SH-SY5Y (cell line): ENCODE results near the gene OSCP1.

Experiments
- GATA2 ChIP-seq: IDR thresholded peaks from 2 replicates; pipeline ENCODE4 v1.6.1; 2011; ENCODE audit warnings: mild to moderate bottlenecking, low read depth, low read length
- GATA3 ChIP-seq: IDR thresholded peaks from 2 replicates; pipeline ENCODE4 v1.6.1; 2011; ENCODE audit warnings: low read depth, mild to moderate bottlenecking, low read length, moderate library complexity

OSCP1 gene

GRCh38 chr1:36391271-36391670, 59.0 kb downstream of the OSCP1 start:
- TF ChIP-seq GATA3 = no peak
- TF ChIP-seq GATA2 = no peak

GRCh38 chr1:36390411-36390810, 59.8 kb downstream of the OSCP1 start:
- TF ChIP-seq GATA2 (no peak), GATA3 (no peak)

- TF ChIP-seq GATA2 = no peak
- TF ChIP-seq GATA3 = no peak
Observed at GRCh38 chr1:36389999-36390398, 60.3 kb downstream of the OSCP1 start.

DNA sequence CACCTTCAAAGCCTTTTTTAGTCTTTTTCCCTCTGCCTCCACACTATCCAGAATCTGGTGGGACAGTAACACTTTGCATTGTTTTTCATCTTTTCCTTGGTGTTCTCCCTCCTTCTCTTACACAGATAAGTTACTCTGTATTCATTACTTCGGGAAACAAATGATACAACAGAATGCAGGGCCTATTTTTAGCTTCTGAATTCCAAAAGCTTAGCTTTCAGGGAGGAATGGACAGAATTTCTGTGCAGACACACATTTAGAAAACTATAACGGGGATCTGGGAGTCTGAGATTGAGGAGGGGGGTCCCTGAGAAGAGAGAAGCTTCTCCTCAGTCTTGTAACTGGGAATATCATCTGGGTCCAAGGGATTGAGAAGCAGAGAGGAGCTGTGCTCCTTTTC, 61.0 kb downstream of the OSCP1 start:
- no peak for TF ChIP-seq GATA2
- no peak for TF ChIP-seq GATA3

DNA sequence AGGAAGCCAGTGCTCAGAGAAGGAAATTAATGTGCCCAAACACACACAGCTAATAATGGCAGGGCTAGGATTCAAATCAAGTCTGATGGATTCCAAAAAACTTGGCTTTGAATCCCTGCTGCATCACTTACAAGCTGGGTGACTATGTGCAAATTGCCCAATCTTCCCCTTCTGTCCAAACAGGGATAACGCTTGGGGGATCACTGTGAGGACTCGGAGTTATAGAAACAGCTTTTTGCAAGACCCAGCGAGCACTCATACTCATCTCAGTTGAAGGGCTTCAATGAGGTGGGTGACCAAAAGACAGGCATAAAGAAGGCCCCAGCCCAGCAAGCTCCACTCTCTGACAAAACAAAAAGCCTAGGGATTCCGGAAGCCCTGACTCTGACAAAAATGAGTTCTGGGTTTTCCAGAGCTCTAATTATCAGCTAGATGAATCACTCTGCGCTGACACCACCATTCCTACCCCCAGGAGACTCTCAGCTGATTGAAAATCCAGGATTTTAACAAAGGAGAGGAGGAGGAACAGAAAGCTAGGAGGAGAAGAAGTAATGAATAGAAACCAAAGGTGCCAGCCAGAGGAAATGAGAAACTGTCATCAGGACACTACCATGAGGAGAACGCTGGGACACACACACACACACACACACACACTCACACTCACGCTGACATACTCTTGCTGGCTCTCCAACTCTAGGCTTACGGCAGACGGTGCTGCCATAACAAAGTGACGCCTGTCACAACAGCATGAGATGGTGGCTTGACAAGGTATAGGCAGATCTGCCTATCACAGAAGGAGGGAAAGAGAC, 62.9 kb downstream of the OSCP1 start:
- TF ChIP-seq GATA2 = no peak

DNA sequence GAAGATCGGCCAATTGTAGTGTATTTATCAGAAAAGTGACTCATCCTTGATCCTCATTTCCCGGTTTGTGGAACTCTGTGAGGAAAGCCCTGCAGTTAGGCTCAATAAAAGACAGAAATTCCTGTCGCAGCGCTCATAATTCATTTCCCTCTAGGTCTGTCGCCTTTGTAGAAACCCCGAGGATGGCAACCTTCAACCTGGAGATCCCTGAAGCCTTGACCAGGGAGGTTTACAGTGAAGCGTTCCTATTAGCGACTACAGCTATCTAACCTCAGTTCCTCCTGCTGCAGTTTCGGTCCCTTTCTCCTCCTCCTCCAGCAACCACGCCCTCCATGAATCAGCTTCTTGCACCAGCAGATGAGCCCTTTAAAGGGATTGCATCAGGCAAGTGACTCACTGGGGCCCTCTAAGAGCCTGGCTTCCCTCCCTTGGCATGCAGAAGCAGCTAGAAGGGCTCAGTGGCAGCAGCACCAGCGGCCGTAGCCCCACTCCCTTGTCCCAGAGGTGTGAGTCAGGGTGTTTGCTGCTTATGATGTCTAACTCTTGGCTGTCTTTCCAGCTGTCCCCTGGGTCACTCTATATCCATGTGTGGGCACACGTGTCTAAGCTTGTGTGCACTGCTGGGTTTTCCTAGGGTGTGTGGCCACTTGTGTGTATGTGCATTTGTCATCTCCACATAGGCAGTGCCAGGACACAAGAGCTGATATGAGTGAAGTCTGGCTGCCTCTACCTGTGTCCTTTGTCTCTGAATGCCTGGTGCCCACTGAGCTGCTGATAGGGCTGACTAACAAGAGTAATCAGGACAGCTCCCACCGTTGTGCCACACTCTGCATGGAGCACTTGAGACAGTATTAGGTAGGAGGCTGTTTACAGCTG, 63.7 kb downstream of the OSCP1 start:
- TF ChIP-seq GATA2 = no peak
- no peak for TF ChIP-seq GATA3

GRCh38 chr1:36385410-36386264, 64.6 kb downstream of the OSCP1 start, which contains the start of gene STK40:
Gene STK40, minus strand, starts transcription at chr1:36385924. Its CDS starts 24,592 bp downstream, at chr1:36361332.
- TF ChIP-seq GATA3 (peak; percentile 92), GATA2 (peak; percentile 100)

GRCh38 chr1:36384542-36385409, 65.5 kb downstream of the OSCP1 start:
- TF ChIP-seq GATA2 (no peak), GATA3 (no peak)

DNA sequence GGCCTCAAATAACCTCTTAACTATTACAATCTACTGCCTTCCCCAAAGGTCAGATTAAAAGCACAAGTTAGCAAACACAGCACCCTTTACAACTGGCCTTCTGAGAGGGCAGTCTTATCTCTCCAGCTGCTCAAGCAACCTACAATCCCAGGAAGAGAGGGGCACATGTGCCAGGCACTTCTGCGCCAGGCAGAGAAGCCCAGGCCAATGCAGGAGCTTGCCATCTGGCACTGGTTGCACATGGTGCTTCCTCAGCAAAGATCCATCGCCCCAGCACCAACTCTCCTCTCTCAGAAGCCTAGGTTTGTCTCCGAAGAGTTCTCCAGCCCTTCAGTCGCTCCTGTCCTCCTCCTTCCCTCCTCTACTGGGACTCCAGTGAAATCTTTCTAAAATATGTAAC, 67.0 kb downstream of the OSCP1 start:
- no peak for TF ChIP-seq GATA2
- TF ChIP-seq GATA3 = no peak

- no peak for TF ChIP-seq GATA3
Observed at GRCh38 chr1:36382669-36383068, 67.6 kb downstream of the OSCP1 start.

- no peak for TF ChIP-seq GATA3
- no peak for TF ChIP-seq GATA2
Observed at GRCh38 chr1:36382231-36382630, 68.0 kb downstream of the OSCP1 start.

GRCh38 chr1:36381405-36381804, 68.8 kb downstream of the OSCP1 start:
- no peak for TF ChIP-seq GATA2
- no peak for TF ChIP-seq GATA3

DNA sequence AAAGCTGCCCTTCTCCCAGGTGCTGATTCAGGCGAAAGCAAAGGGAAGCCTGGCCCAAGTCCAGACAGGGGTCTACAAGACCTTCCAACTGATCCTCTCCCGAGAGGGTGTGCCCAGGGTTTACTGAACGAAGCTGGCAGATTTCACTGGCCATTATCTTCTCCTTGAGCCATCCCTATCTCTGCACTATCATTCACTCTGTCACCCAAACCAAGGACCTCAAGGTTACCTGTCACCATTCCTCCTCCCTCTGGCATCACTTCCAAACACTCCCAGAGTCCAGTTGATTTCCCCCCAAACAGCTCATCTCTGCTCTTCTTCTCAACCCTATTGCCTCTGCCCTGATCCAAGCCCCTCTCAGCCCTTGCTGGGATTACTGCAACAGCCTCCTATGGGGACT, 69.5 kb downstream of the OSCP1 start:
- TF ChIP-seq GATA3 (no peak), GATA2 (no peak)
